Naive thymus-derived CD4-positive, alpha-beta T cell (primary cell): ENCODE data around the gene SHISA4. TPM values are rescaled to one million over a fixed set of nuclear protein-coding genes. Genes with fewer than 3 reads are reported as not detected.

Source experiments
- ATAC-seq: fragments of 150-1000 bp; cut with Tn5 transposase; 2 replicates; pipeline ENCODE4 v1.10.0; 2021; ENCODE audit warnings: mild to moderate bottlenecking, moderate library complexity
- CTCF ChIA-PET: fragments of 350-600 bp; sonication (Branson Sonifier 250); formaldehyde crosslinking; loops from one replicate; lab custom pipeline; 2021; ENCODE audit warnings: antibody characterized with exemption; lab: Charles Lee
- POLR2A ChIA-PET: fragments of 350-600 bp; sonication (Branson Sonifier 250); formaldehyde crosslinking; loops from one replicate; lab custom pipeline; 2021; ENCODE audit warnings: antibody characterized with exemption, inconsistent platforms; lab: Charles Lee
- DNase-seq, 9 donors: peaks; one replicate each; pipeline versions ENCODE4 v3.0.0 to v3.0.0-alpha.2; 2020 to 2022; ENCODE audit warnings: mixed read lengths in 1 of 9
- H3K27ac ChIP-seq: one replicate; pipeline ENCODE4 v1.7.0; 2013; ENCODE audit warnings: mild to moderate bottlenecking, low read depth, low read length, moderate library complexity
- H3K27me3 ChIP-seq, 2 donors: one replicate each; pipeline ENCODE4 v1.7.0; 2013; ENCODE audit warnings: low read length in 2 of 2, mild to moderate bottlenecking in 2 of 2, moderate library complexity in 2 of 2; ENCODE audit not compliant: control insufficient read depth in 2 of 2, insufficient read depth in 2 of 2
- H3K36me3 ChIP-seq, 3 experiments: 1 replicate in 2 of 3; 2 replicates in 1 of 3; pipeline ENCODE4 v1.7.0; 2013; ENCODE audit warnings: low read length in 3 of 3, mild to moderate bottlenecking in 3 of 3, moderate library complexity in 1 of 3; ENCODE audit not compliant: insufficient read depth in 3 of 3, control insufficient read depth in 2 of 3
- H3K4me1 ChIP-seq, 2 donors: one replicate each; pipeline ENCODE4 v1.7.0; 2013; ENCODE audit warnings: low read length in 2 of 2, mild to moderate bottlenecking in 2 of 2, moderate library complexity in 1 of 2; ENCODE audit not compliant: control insufficient read depth in 2 of 2, insufficient read depth in 2 of 2
- H3K4me3 ChIP-seq: 2 replicates; pipeline ENCODE4 v1.7.0; 2013; ENCODE audit warnings: mild to moderate bottlenecking, low read length
- H3K9me3 ChIP-seq, 3 experiments: 1 replicate in 2 of 3; 2 replicates in 1 of 3; pipeline ENCODE4 v1.7.0; 2013; ENCODE audit warnings: low read length in 3 of 3; ENCODE audit not compliant: control insufficient read depth in 2 of 3
- H3K27ac Mint-ChIP-seq, 9 donors: one replicate each; pipeline ENCODE4 v1.8.0; 2020 to 2022; ENCODE audit warnings: mixed read lengths in 9 of 9, mild to moderate bottlenecking in 8 of 9, moderate library complexity in 5 of 9, inconsistent platforms in 2 of 9
- H3K27me3 Mint-ChIP-seq, 5 donors: one replicate each; pipeline ENCODE4 v1.8.0; 2021 to 2022; ENCODE audit warnings: mixed read lengths in 5 of 5, mild to moderate bottlenecking in 1 of 5
- H3K36me3 Mint-ChIP-seq, 5 donors: one replicate each; pipeline ENCODE4 v1.8.0; 2020 to 2022; ENCODE audit warnings: mixed read lengths in 5 of 5, mild to moderate bottlenecking in 3 of 5, inconsistent platforms in 1 of 5
- H3K4me1 Mint-ChIP-seq, 7 donors: one replicate each; pipeline ENCODE4 v1.8.0; 2020 to 2022; ENCODE audit warnings: mixed read lengths in 7 of 7, mild to moderate bottlenecking in 3 of 7, inconsistent platforms in 1 of 7
- H3K4me3 Mint-ChIP-seq, 10 donors: one replicate each; pipeline ENCODE4 v1.8.0; 2020 to 2022; ENCODE audit warnings: mild to moderate bottlenecking in 10 of 10, mixed read lengths in 10 of 10, moderate library complexity in 6 of 10, inconsistent platforms in 2 of 10
- H3K9me3 Mint-ChIP-seq, 11 donors: one replicate each; pipeline ENCODE4 v1.8.0; 2020 to 2022; ENCODE audit warnings: mixed read lengths in 11 of 11, mild to moderate bottlenecking in 4 of 11, inconsistent platforms in 1 of 11, moderate library complexity in 1 of 11
- intact Hi-C, 2 donors: fragments of 100-400 bp; cut with micrococcal nuclease; formaldehyde crosslinking; loops; one replicate each; pipeline ENCODE4 v1.15.1; 2023
- polyA plus RNA-seq, 2 donors: library from polyadenylated mRNA; unstranded; fragments of 300-500 nt; fragmentation: Illumina TruSeq; gene quantifications; one replicate each; pipeline ENCODE4 v1.2.3, GENCODE V29; 2021
- total RNA-seq, 6 experiments: library from RNA in 5 of 6; stranded (reverse) in 5 of 6; gene quantifications; 1 replicate in 5 of 6; 2 replicates in 1 of 6; pipeline ENCODE4 v1.2.3 and lab custom pipeline; 2021 to 2026

The SHISA4 gene
- total and polyA plus RNA-seq, 7 experiments from 2014 or later = 0.30 to 1.4 (median 0.66) TPM; not detected in 2

DNA sequence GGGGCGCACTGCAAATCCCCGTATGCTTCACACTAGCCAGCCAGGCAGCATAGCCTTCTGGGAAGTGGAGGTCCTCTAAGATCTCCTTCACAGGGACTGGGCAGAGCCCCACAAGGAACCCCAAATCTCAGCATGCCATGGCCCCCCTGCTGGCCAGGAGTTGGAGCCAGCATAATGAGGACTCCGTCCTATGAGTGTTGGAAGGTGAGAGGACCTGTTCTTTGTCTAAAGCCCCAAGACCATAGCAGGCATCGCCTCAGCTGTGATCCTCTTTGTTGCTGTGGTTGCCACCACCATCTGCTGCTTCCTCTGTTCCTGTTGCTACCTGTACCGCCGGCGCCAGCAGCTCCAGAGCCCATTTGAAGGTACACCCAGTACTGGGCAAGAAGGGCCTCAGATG lies 1.5 kb downstream of the SHISA4 start:
- H3K36me3 ChIP-seq = no peaks in the 10 kb centered on the region

DNA sequence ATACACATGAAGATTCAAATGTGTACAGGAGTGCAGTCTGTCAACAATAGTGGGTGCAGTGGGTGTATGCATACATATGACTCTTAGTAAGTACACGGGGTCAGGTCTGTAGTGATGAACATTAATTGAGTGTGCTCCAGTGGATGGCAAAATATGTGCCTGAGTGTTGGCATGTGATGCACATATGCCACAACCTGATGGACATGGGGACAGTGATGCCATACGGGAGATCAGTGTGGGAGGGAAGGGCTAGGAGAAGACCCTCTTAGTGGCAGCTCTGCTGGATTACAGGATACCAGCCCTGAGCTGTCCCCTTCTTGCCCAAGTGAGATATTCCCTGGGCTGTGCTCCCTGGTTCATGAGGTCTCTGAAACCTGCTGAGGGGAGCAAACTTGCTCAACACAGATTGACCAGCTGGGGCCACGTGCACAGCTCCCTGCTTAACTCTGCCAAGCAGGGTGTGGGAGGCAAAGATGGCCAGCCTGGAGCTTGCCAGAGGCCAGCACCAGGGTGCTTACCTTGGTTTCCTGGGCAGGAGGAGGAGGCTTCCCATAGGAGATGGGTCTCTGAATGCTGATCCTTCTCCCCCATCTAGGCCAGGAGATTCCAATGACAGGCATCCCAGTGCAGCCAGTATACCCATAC lies 2.2 kb downstream of the SHISA4 start:
- Histone ChIP-seq H3K9me3 (no peaks in the 10 kb centered on the region), H3K36me3 (no peaks in the 10 kb centered on the region), H3K4me3 (no peak overlapping the region), H3K4me1 (peaks cover 0 to 9% of the 10 kb centered on the region in 2 donors), H3K27ac (no peak overlapping the region), H3K27me3 (peaks cover 0 to 6% of the 10 kb centered on the region in 2 donors)
- POLR2A ChIA-PET = no interaction called here
- Mint-ChIP-seq H3K27ac (no peak overlapping the region), H3K4me3 (no peak overlapping the region), H3K27me3 (peaks cover 30 to 54% (median 43%) of the 10 kb centered on the region in 5 donors), H3K9me3 (peaks cover 0 to 8% (median 0%) of the 10 kb centered on the region in 11 donors), H3K36me3 (no peaks in the 10 kb centered on the region), H3K4me1 (peaks cover 5 to 18% (median 11%) of the 10 kb centered on the region in 7 donors)
- ATAC-seq = no peak
- CTCF ChIA-PET = interaction anchor here (1.9 kb wide), 1 partner anchor 82 kb away, joined by 11 read pairs; no protein-coding TSS in a partner anchor
- DNase-seq = no peak
- intact Hi-C loops = no loop called here

More for the DNA sequence above, 1.5 kb downstream of the SHISA4 start:
- peaks cover 0 to 8% (median 0%) of the 10 kb centered on the region in 11 donors for H3K9me3 Mint-ChIP-seq
- H3K4me3 Mint-ChIP-seq = peak overlapping the region in 2 of 10 donors; percentile 25 to 35
- peaks cover 30 to 56% (median 44%) of the 10 kb centered on the region in 5 donors for H3K27me3 Mint-ChIP-seq
- no peaks in the 10 kb centered on the region for H3K36me3 Mint-ChIP-seq
- intact Hi-C loops = no loop called here
- ATAC-seq = no peak
- CTCF ChIA-PET = interaction anchor here (1.2 kb wide), 1 partner anchor 10 kb away, joined by 3 read pairs; no protein-coding TSS in a partner anchor
- H3K27ac Mint-ChIP-seq = peak overlapping the region in 1 of 9 donors; percentile 41
- H3K4me3 ChIP-seq = no peak overlapping the region
- peaks cover 0 to 6% of the 10 kb centered on the region in 2 donors for H3K27me3 ChIP-seq
- DNase-seq = no peak
- peaks cover 3 to 16% (median 9%) of the 10 kb centered on the region in 7 donors for H3K4me1 Mint-ChIP-seq
- no peak overlapping the region for H3K27ac ChIP-seq
- H3K4me1 ChIP-seq = peaks cover 0 to 5% of the 10 kb centered on the region in 2 donors
- H3K9me3 ChIP-seq = no peaks in the 10 kb centered on the region
- POLR2A ChIA-PET = no interaction called here

DNA sequence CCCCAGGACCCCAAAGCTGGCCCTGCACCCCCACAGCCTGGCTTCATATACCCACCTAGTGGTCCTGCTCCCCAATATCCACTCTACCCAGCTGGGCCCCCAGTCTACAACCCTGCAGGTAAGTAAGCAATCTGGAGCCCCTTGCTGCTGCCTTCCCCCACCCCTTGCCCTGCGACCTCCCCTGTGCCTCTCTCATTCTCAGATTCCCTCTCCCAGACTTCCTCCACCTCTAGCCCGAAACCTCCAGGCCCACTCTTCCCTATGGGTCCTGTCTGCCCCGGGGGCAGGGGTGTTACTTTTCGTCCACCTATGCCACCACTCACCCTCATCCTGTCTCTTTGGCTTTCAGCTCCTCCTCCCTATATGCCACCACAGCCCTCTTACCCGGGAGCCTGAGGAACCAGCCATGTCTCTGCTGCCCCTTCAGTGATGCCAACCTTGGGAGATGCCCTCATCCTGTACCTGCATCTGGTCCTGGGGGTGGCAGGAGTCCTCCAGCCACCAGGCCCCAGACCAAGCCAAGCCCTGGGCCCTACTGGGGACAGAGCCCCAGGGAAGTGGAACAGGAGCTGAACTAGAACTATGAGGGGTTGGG lies 2.9 kb downstream of the SHISA4 start:
- H3K27ac ChIP-seq = no peak overlapping the region
- no peak for DNase-seq
- intact Hi-C loops = no loop called here
- Mint-ChIP-seq H3K9me3 (peaks cover 0 to 8% (median 0%) of the 10 kb centered on the region in 11 donors), H3K36me3 (no peaks in the 10 kb centered on the region), H3K27ac (no peak overlapping the region), H3K4me1 (peaks cover 7 to 24% (median 15%) of the 10 kb centered on the region in 7 donors), H3K4me3 (peak overlapping the region in 1 of 10 donors; percentile 38), H3K27me3 (peaks cover 30 to 54% (median 43%) of the 10 kb centered on the region in 5 donors)
- no peak overlapping the region for H3K4me3 ChIP-seq
- peaks cover 0 to 13% of the 10 kb centered on the region in 2 donors for H3K4me1 ChIP-seq
- H3K36me3 ChIP-seq = no peaks in the 10 kb centered on the region
- no peaks in the 10 kb centered on the region for H3K9me3 ChIP-seq
- POLR2A ChIA-PET = no interaction called here
- CTCF ChIA-PET = interaction anchor here (1.9 kb wide), 1 partner anchor 81 kb away, joined by 11 read pairs; no protein-coding TSS in a partner anchor
- H3K27me3 ChIP-seq = peaks cover 0 to 6% of the 10 kb centered on the region in 2 donors
- no peak for ATAC-seq

DNA sequence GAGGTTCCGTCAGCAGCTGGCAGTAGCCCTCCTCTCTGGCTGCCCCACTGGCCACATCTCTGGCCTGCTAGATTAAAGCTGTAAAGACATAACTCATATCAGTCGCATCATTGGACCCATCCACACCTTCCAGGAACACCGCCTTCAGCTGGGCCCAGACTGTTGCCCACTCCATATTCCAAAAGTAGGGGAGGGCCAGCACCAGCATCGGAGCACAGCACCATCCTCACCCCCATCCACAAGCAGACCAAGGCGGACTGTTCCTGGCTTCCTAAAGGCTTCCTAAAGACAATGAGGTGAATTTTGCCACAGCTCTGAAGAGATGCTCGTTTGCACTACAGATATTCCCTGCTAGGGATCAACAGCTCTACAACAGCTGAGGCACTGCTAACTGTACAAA lies 3.5 kb downstream of the SHISA4 start:
- CTCF ChIA-PET = interaction anchor here (1.9 kb wide), 1 partner anchor 80 kb away, joined by 11 read pairs; no protein-coding TSS in a partner anchor
- peaks cover 30 to 48% (median 36%) of the 10 kb centered on the region in 5 donors for H3K27me3 Mint-ChIP-seq

DNA sequence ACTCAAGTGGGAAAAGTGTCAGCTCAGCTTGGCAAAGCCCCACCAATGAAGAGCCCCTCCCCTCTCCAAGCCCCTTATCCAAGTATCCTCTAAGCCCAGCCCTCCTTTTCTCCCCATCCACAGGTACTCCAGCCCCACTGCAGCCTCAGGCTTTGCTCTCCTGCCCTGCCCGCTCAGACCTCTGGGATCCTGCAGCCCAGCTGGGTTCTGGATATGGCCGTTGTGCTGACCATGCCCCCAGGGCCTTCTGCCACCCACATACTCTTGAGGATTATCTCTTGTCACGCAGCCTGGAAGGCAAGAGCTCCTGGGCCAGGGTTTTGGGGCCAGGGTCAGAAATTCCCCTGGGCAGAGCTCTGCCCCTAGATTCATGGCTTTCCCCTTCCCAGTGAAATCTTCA lies 4.7 kb downstream of the SHISA4 start:
- Mint-ChIP-seq H3K27ac (no peak overlapping the region), H3K36me3 (no peaks in the 10 kb centered on the region), H3K4me1 (peaks cover 5 to 19% (median 12%) of the 10 kb centered on the region in 7 donors), H3K4me3 (no peak overlapping the region), H3K9me3 (peaks cover 0 to 6% (median 0%) of the 10 kb centered on the region in 11 donors), H3K27me3 (peaks cover 25 to 40% (median 30%) of the 10 kb centered on the region in 5 donors)
- ATAC-seq = no peak
- ChIA-PET CTCF (interaction anchor here (1.3 to 1.8 kb wide), 2 partner anchors 9 to 80 kb away, joined by 6 to 7 read pairs; no protein-coding TSS in a partner anchor), POLR2A (no interaction called here)
- intact Hi-C loops = no loop called here
- Histone ChIP-seq H3K27ac (no peak overlapping the region), H3K27me3 (no peaks in the 10 kb centered on the region), H3K4me3 (no peak overlapping the region), H3K36me3 (no peaks in the 10 kb centered on the region), H3K9me3 (no peaks in the 10 kb centered on the region), H3K4me1 (peaks cover 0 to 13% of the 10 kb centered on the region in 2 donors)
- no peak for DNase-seq

More for the DNA sequence above, 3.5 kb downstream of the SHISA4 start:
- Mint-ChIP-seq H3K27ac (no peak overlapping the region), H3K4me3 (no peak overlapping the region), H3K9me3 (peaks cover 0 to 8% (median 0%) of the 10 kb centered on the region in 11 donors), H3K36me3 (no peaks in the 10 kb centered on the region), H3K4me1 (peaks cover 5 to 24% (median 15%) of the 10 kb centered on the region in 7 donors)
- ATAC-seq (no peak), DNase-seq (no peak)
- intact Hi-C loops = no loop called here
- Histone ChIP-seq H3K9me3 (no peaks in the 10 kb centered on the region), H3K36me3 (no peaks in the 10 kb centered on the region), H3K27me3 (peaks cover 0 to 6% of the 10 kb centered on the region in 2 donors), H3K27ac (no peak overlapping the region), H3K4me3 (no peak overlapping the region), H3K4me1 (peaks cover 0 to 13% of the 10 kb centered on the region in 2 donors)
- POLR2A ChIA-PET = no interaction called here

DNA sequence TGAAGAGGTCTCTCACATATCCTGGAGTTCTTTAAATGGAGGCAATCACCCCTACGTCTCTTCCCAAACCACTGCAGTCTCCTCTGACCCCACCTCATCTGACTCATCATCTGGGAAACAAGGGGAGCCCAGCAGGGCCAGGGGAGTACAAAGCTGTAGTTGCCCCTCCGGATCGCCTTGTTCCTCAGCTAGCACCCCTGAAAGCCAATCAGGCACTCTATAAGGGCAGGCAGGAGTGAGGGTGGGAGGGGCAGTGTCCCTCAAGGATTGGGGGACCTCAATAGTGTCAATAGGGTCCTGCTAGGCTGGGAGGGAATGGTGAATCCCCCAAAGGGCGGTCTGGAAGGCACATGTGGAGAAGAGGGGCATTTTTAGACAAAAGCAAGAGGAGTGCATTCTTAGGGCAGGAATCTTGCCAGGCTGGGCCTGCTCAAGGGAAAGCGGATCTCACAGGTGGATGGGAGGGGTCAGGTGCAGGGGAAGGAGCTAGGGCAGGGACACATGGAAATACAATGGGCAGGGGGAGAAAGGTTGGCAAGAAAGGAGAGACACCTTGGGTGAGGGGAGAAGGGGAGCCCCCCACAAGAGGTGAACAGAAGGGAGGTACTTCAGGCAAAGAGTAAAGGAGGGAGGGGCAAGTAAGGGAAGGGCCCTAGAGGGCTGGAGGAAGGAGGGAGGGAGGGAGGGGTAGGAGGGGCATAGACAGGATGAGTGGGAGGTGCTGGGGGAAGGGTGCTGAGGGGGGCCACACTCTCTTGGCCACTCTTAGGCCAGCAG lies 5.8 kb downstream of the SHISA4 start:
- peaks cover 3 to 18% (median 9%) of the 10 kb centered on the region in 7 donors for H3K4me1 Mint-ChIP-seq
- peaks cover 20 to 37% (median 30%) of the 10 kb centered on the region in 5 donors for H3K27me3 Mint-ChIP-seq
- DNase-seq (no peak), ATAC-seq (no peak)
- CTCF ChIA-PET = interaction anchor here (1.3 to 2.2 kb wide), 5 partner anchors 8 to 87 kb away, joined by 3 to 12 read pairs (median 6); no protein-coding TSS in a partner anchor
- Histone ChIP-seq H3K27me3 (no peaks in the 10 kb centered on the region), H3K4me3 (no peak overlapping the region), H3K27ac (no peak overlapping the region), H3K9me3 (no peaks in the 10 kb centered on the region), H3K36me3 (no peaks in the 10 kb centered on the region), H3K4me1 (peaks cover 0 to 8% of the 10 kb centered on the region in 2 donors)
- H3K4me3 Mint-ChIP-seq = no peak overlapping the region
- no peaks in the 10 kb centered on the region for H3K36me3 Mint-ChIP-seq
- H3K9me3 Mint-ChIP-seq = peaks cover 0 to 6% (median 0%) of the 10 kb centered on the region in 11 donors
- no peak overlapping the region for H3K27ac Mint-ChIP-seq
- POLR2A ChIA-PET = interaction anchor here (0.6 kb wide), 1 partner anchor 30 kb away, joined by 3 read pairs; no protein-coding TSS in a partner anchor
- intact Hi-C loops = no loop called here
